ENCODE results near the gene PARVB.
A peak's percentile ranks its signal among the peaks of the same experiment; 100 is the strongest.

Gene PARVB

DNA sequence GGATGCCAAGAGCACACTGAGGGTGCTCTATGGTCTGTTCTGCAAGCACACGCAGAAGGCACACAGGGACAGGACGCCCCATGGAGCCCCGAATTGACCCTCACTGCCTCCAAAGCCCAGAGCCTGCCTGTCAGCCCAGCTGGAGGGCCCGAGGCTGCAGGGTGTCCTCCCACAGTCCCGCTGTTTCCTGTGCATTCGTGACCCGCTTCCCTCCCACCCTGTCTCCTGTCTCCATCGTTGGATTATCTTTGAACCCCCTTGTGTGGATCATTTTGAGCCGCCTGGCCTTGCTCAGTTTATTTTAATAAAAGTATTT lies 182.2 kb downstream of the PARVB start:
- no peak for DNase-seq

GRCh38 chr22:44206696-44207095 lies 182.6 kb downstream of the PARVB start:
- no peak for DNase-seq

DNA sequence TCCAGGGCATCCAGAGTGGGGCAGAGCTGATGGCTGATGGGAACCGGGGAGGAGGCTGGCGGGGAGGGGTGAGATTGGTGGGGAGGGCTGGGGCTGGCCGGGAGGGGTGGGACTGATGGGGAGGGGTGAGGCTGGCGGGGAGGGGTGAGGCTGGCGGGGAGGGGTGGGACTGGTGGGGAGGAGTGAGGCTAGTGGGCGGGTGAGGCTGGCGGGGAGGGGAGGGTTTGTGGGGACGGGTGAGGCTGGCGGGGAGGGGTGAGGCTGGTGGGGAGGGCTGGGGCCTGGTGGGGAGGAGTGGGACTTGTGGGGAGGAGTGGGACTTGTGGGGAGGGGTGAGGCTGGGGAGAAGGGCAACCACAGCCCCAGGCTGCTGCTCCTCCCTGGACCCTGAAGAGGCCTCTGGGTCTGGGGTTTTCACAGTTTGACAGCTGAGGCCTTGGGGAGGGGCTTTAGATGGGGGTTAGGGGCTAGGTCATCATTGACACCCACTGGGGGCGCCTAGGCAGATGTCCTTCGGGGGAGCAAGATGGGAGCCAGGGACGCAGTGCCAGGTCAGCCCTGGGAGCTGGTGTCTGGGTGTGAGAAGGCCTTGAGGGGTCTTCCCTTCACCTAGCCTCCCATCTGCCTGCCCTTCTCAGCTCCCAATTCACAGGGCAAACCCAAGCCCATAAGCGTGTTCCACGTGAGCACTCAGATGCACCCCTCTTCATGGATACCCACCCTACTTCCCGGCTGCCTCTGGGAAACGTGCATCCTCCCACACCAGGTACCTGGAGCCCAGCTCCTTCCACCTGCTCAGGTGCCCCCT lies 183.3 kb downstream of the PARVB start:
- DNase-seq, result no peak

DNA sequence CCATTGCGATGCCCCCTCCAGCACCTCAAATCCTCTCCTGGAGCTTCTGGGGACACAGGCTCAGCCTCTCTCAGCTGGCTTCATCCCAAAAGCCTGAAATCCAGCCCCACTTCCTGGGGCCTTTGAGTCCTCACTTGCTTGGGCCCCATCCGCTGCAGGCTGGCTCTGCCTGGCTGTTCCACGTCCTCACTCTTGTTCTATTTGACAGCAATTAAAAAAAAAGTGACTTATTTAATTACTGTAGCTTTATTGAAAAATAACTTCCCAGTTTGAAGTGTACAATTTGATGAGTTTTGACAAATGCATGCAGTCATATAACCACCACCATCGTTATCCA lies 183.8 kb downstream of the PARVB start:
- DNase-seq, result no peak

- DNase-seq, result no peak
These were observed 185.2 kb downstream of the PARVB start for GRCh38 chr22:44209343-44209742.

- DNase-seq, result no peak
These were observed 186.6 kb downstream of the PARVB start for GRCh38 chr22:44210722-44211121.

GRCh38 chr22:44211256-44211945 lies 187.3 kb downstream of the PARVB start:
- no peak for DNase-seq

DNA sequence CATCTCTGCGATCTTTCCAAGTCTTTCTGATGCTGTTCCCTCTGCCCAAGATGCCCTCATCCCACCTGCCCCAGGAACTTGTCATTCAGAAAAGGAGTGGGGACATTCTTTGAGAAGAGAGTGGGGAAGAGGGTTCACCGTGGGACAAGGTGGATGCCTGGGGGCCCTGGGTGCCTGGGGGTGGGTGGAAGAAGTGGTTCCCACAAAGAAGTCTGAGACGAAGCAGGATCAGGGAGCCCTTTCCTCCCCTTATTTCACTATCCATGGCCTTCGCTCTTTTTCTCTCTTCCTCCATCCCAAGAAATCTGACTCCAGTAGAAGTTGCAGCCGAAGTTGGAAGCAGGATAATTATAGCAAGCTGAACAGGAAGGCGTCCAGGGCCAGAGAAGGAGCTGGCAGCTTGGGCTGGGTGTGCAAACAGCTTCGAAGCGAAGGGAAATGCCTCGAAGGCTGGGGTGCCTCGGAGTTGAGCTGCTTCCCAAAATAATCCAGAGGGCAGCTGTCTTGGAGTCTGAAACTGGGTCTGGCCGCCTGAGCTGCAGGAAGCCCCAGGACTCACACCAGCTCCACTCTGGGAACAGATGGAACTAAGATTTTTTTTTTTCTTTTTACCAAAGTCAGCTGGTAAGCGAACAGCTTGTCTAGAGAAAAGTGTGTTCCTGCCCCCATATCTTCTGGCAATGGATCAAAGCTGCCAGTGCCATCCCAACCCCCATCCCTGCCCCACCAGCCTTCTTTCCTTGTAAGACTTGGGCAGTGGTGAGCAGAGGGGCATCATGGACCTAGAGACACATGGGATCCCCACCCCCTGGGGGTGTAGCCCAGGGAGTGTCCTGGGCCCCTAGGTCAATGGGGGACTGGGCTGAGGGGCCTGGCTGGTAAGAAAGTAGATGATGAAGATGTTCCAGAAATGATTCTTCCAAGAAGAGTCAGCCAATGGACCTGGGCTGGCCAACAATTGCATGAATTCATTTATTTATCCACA lies 188.1 kb downstream of the PARVB start:
- peak; percentile 65 for DNase-seq

- no peak for DNase-seq
These were observed 188.8 kb downstream of the PARVB start for GRCh38 chr22:44212936-44213335.

DNA sequence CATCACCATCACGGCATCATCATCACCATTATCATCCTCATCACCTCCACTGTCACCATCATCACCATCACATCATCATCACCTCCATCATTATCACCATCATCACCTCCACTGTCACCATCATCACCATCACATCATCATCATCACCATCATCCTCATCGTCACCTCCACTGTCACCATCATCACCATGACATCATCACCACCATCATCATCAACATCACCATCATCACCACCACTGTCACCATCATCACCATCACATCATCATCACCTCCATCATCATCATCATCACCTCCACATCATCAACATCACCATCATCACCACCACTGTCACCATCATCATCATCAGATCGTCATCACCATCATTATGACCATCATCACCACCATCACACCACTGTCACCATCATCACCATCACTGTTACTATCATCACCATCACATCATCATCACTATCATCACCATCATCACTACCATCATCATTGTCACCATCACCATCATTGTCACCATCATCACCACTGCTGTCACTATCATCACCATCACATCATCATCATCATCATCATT lies 189.5 kb downstream of the PARVB start:
- DNase-seq, result no peak

GRCh38 chr22:44214187-44214586 lies 190.1 kb downstream of the PARVB start:
- no peak for DNase-seq

DNA sequence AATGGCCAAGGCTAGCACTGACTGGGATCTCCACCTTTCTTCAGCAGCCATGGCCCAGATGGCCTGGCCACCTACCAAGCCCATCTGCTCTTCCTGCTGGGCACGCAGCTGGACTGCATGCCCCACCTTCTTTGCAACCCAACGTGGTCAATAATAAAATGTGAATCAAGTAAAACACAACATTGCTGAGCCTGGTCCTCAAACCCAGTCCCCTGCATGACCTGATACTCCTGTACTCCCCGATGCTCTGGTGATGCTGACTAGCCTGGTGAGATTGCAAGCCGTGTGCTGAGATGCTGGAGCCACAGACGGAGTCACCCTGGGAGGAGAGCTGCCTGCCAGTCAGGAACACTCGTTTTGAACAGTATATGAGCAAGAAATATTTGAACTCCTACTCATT lies 190.7 kb downstream of the PARVB start:
- no peak for DNase-seq

GRCh38 chr22:44215287-44215686 lies 191.2 kb downstream of the PARVB start:
- no peak for DNase-seq

GRCh38 chr22:44217346-44217745 lies 193.2 kb downstream of the PARVB start:
- DNase-seq, result no peak

- no peak for DNase-seq
These were observed 194.0 kb downstream of the PARVB start for GRCh38 chr22:44218071-44218470.

- DNase-seq, result no peak
These were observed 195.2 kb downstream of the PARVB start for GRCh38 chr22:44219101-44219870.

DNA sequence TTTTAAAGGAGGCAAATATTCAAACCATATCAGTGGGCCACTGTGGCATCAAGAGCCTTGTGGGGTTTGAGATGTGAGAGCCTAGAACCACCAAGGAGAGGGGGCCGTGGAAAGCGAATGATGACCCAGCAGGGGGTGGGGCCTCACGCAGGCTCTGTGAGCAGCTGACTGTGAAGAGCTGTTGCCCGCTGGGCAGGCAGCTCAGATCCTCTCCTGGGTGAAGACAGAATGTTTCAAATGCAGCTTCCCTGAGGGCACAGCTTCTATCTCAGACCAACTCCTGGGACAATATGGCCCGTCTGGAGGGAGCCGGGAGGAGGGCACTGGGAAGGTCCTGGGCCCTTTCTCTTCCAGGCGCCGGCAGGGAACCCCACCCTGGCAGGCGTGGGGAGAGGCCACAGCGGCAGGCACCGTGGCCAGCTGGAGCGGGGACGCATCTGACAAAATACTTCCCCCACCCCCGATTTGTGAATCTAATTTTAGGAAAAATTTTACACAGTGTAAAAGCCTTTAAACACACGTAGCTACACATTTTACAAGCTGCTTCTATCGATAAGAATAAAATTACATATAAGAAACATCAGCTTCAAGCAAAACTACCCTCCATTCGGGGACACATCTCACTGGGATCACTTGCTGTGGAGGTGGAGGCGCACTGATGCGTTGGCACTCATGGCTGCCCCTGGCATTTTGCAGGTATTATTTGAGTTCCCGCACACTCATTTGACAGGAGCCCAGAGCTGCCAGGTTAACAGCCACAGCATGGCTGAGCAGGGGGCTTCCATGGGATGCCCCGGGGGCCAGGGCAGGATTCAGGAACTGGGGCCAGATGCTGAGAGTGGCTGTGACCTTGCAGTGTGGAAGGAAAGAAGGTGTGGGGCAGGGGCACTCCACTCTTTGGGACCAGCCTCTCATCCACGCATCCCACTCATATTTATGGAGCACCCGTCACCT lies 196.9 kb downstream of the PARVB start:
- no peak for DNase-seq

- no peak for DNase-seq
These were observed 197.8 kb downstream of the PARVB start for GRCh38 chr22:44221710-44222475.

Data from NCI-H524 treated with DMSO at 0.1 percent for 48 hours (cell line).